HG02763 (cell line): Measurements from ENCODE around the gene ADTRP.

Experiments used
- ATAC-seq: cut with Tn5 transposase; IDR thresholded peaks from one replicate; pipeline ENCODE4 v1.9.1; 2021; ENCODE audit warnings: mild to moderate bottlenecking, moderate library complexity; ENCODE audit not compliant: unreplicated experiment

The ADTRP gene

DNA sequence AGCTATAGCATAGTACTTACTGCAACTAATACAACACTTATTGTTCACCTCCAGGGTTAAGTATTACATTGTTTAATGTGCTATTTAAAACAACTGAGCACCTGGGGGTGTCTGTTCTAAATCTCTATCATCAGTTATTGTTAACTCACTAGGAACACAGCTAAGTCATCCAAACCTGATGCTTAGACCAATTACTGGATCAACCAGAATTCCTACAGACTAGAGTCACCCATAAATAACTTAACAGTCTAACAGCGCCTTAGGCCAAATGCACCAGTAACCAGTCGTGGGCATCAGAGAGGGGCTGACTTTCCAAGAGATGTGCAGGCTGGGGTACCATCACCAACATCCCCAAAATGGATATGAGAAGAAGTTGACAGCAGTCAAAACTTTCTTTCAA lies 110.7 kb downstream of the ADTRP start:
- no peak for ATAC-seq

DNA sequence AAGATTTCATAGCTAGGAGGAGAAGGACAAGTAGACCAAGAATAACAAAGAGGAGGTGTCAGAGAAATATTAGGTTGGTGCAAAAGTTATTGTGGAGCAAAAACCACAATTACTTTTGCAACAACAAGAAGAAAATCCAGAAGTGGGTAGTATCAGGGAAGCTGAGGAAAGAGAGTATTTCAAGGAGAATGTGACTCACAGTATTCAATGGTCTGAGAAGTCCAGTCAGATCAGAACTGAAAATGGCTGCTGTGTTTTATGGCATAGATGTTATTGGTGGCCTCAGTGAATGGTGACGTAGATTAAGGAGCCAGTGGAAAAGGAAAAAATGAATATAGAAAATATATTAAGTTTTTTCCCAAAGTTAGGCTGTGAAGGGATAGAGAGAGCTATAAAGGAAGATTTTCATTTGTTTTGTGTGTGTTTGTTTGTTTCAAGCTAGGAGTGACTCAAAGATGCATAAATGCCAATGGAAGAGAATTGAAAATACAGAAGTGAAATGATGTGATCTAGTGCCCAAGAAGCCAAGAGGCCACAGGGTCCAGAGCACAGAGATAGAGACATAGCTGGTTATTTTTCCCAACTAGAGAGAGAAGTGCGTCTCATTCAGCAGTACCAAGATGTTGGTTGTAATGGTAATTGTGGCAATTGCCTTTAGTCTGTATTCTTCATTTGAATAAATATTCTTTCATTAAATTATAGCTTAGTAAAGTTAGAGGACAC lies 112.8 kb downstream of the ADTRP start:
- no peak for ATAC-seq
